ENCODE measurements around the gene RLBP1.

Gene RLBP1

GRCh38 chr15:89161666-89162065 lies 59.7 kb downstream of the RLBP1 start:
- no peaks in the 10 kb centered on the region for H3K27me3 ChIP-seq (ENCODE audit: insufficient read depth, low read length)
- H3K27ac ChIP-seq (ENCODE audit: low read length) = no peak overlapping the region
- no peak overlapping the region for H3K4me3 ChIP-seq (ENCODE audit: low read length)
- no peak overlapping the region for H3K9ac ChIP-seq (ENCODE audit: low read depth, low read length)
- no peaks in the 10 kb centered on the region for H3K9me3 ChIP-seq (ENCODE audit: insufficient read depth, low read depth, low read length)
- 0 out of 2 replicates have a peak, but pooled peaks cover 3% of the 10 kb centered on the region for H3K36me3 ChIP-seq (ENCODE audit: insufficient read depth, low read depth, low read length)
- H3K4me1 ChIP-seq (ENCODE audit: insufficient read depth, low read length) = peaks cover 11% of the 10 kb centered on the region

Measured in iPS-20b (cell line).